Neural progenitor cell (in vitro differentiated cells): Measurements from ENCODE around the gene ZNF592. TPM values are rescaled to one million over a fixed set of nuclear protein-coding genes. Genes with fewer than 3 reads are reported as not detected.
A peak's percentile ranks its signal among the peaks of the same experiment; 100 is the strongest.

Source experiments
- DNase-seq: peaks from one replicate; pipeline ENCODE4 v3.0.0-alpha.2; 2016; ENCODE audit warnings: low spot score
- H2AFZ ChIP-seq: fragments of 200-600 bp; sonication (generic); replicated peaks from 2 replicates; pipeline ENCODE4 v1.6.1; 2016; ENCODE audit warnings: antibody characterized with exemption
- H3F3A ChIP-seq: fragments of 200-600 bp; sonication (generic); 2 replicates; pipeline ENCODE4 v1.6.1; 2016; ENCODE audit warnings: antibody characterized with exemption, low read depth
- H3K27ac ChIP-seq: fragments of 200-600 bp; sonication (generic); 2 replicates; pipeline ENCODE4 v1.5.1; 2016; ENCODE audit warnings: mild to moderate bottlenecking
- H3K27me3 ChIP-seq: fragments of 200-600 bp; sonication (generic); 2 replicates; pipeline ENCODE4 v1.6.1; 2016; ENCODE audit warnings: mild to moderate bottlenecking, moderate library complexity
- H3K36me3 ChIP-seq: fragments of 200-600 bp; sonication (generic); 2 replicates; pipeline ENCODE4 v1.5.1; 2016
- H3K4me1 ChIP-seq: fragments of 200-600 bp; sonication (generic); 2 replicates; pipeline ENCODE4 v1.6.1; 2016; ENCODE audit warnings: mixed run types
- H3K4me2 ChIP-seq: fragments of 200-600 bp; sonication (generic); 2 replicates; pipeline ENCODE4 v1.6.1; 2016
- H3K4me3 ChIP-seq: fragments of 200-600 bp; sonication (generic); 2 replicates; pipeline ENCODE4 v1.5.1; 2016
- H3K79me2 ChIP-seq: fragments of 200-600 bp; sonication (generic); 2 replicates; pipeline ENCODE4 v1.6.1; 2016; ENCODE audit warnings: low read depth
- H3K9ac ChIP-seq: fragments of 200-600 bp; sonication (generic); 2 replicates; pipeline ENCODE4 v1.6.1; 2016
- H3K9me3 ChIP-seq: fragments of 200-600 bp; sonication (generic); 2 replicates; pipeline ENCODE4 v1.5.1; 2016; ENCODE audit warnings: low read depth
- H4K20me1 ChIP-seq: fragments of 200-600 bp; sonication (generic); 2 replicates; pipeline ENCODE4 v1.6.1; 2016; ENCODE audit warnings: low read depth
- H3K27ac Mint-ChIP-seq: 3 replicates; pipeline ENCODE4 v1.8.0; 2021; ENCODE audit warnings: mixed read lengths
- H3K27me3 Mint-ChIP-seq: 2 replicates; pipeline ENCODE4 v1.8.0; 2022; ENCODE audit warnings: low read depth, mild to moderate bottlenecking, inconsistent platforms, moderate library complexity, mixed read lengths; ENCODE audit not compliant: insufficient read depth
- H3K36me3 Mint-ChIP-seq: 3 replicates; pipeline ENCODE4 v1.8.0; 2021; ENCODE audit warnings: mixed read lengths
- H3K4me1 Mint-ChIP-seq: 3 replicates; pipeline ENCODE4 v1.8.0; 2021; ENCODE audit warnings: mixed read lengths
- H3K4me3 Mint-ChIP-seq: 3 replicates; pipeline ENCODE4 v1.8.0; 2021; ENCODE audit warnings: mild to moderate bottlenecking, moderate library complexity, mixed read lengths
- H3K9me3 Mint-ChIP-seq: 3 replicates; pipeline ENCODE4 v1.8.0; 2020; ENCODE audit warnings: mixed read lengths
- EZH2 ChIP-seq: fragments of 200-600 bp; sonication (generic); IDR thresholded peaks from 2 replicates; pipeline ENCODE4 v1.6.1; 2017; ENCODE audit warnings: antibody characterized with exemption, mild to moderate bottlenecking, moderate library complexity
- EZH2phosphoT487 ChIP-seq: fragments of 200-600 bp; sonication (generic); IDR thresholded peaks from 2 replicates; pipeline ENCODE4 v1.6.1; 2017; ENCODE audit warnings: antibody characterized with exemption
- total RNA-seq: library from RNA; depleted of rRNA; stranded (reverse); fragments of >200 nt; gene quantifications from 2 replicates; pipeline ENCODE4 v1.2.3, GENCODE V29; 2015; ENCODE audit warnings: low replicate concordance
- TF ChIP-seq, protein P1 (sequence below): fragments of 200-600 bp; sonication (generic); IDR thresholded peaks from 2 replicates; pipeline ENCODE4 v1.5.1; 2017; ENCODE audit warnings: antibody characterized with exemption, mild to moderate bottlenecking

ZNF592 gene
- total RNA-seq, 1 donor from 2014 or later: 5.8 TPM

DNA sequence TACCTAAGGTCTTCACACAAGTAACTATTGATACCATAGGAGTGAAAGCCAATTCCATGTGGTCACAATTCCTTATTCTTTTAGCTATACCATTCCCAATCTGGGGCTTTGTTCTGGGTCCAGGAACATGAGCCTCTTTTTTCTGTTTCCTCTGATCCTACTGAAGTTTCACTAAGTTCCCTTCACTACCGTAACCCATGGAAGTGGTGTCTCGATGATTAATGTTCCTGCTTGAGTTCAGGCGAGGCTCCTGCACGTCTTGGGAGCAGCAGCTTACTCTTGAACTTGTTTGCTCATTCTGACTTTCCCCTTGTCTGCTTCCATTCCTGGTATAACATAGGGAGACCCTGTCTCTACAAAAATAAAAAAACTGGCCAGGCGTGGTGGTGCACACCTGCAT lies 23.6 kb downstream of the ZNF592 start:
- Histone ChIP-seq H2AFZ (no peak overlapping the region), H3K27ac (no peak overlapping the region), H3K9me3 (no peaks in the 10 kb centered on the region), H3K9ac (no peak overlapping the region), H3K36me3 (peaks cover 4% of the 10 kb centered on the region), H3K4me3 (no peak overlapping the region), H3K79me2 (peaks cover 43% of the 10 kb centered on the region), H3F3A (no peaks in the 10 kb centered on the region), H3K4me1 (no peaks in the 10 kb centered on the region), H3K27me3 (no peaks in the 10 kb centered on the region), H4K20me1 (peaks cover 8% of the 10 kb centered on the region), H3K4me2 (no peak overlapping the region)
- Mint-ChIP-seq H3K27me3 (no peaks in the 10 kb centered on the region), H3K4me3 (peak overlapping the region; percentile 44), H3K36me3 (peaks cover 28% of the 10 kb centered on the region), H3K9me3 (no peaks in the 10 kb centered on the region), H3K27ac (no peak overlapping the region), H3K4me1 (no peaks in the 10 kb centered on the region)
- no peak for DNase-seq
- TF ChIP-seq, protein P1, sequence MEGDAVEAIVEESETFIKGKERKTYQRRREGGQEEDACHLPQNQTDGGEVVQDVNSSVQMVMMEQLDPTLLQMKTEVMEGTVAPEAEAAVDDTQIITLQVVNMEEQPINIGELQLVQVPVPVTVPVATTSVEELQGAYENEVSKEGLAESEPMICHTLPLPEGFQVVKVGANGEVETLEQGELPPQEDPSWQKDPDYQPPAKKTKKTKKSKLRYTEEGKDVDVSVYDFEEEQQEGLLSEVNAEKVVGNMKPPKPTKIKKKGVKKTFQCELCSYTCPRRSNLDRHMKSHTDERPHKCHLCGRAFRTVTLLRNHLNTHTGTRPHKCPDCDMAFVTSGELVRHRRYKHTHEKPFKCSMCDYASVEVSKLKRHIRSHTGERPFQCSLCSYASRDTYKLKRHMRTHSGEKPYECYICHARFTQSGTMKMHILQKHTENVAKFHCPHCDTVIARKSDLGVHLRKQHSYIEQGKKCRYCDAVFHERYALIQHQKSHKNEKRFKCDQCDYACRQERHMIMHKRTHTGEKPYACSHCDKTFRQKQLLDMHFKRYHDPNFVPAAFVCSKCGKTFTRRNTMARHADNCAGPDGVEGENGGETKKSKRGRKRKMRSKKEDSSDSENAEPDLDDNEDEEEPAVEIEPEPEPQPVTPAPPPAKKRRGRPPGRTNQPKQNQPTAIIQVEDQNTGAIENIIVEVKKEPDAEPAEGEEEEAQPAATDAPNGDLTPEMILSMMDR: no peak
- TF ChIP-seq EZH2phosphoT487 (no peak), EZH2 (no peak)

DNA sequence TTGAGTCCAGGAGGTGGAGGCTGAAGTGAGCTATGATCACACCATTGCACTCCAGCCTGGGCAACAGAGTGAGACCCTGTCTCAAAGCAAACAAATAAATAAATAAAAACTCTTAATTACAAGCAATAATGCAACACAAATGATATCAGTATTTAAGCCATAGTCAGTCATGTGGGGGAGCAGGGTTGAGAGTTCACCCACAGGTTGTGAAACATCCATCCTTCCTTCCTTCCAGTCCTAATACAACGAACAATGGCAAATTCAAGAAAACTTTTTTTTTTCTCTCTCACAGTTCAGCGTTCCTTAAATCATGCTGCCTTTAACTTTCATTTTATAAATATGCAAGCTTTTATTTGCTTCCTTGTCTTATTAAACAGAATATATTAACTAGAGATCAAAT lies 24.1 kb downstream of the ZNF592 start:
- Mint-ChIP-seq H3K4me1 (no peaks in the 10 kb centered on the region), H3K4me3 (no peak overlapping the region), H3K9me3 (no peaks in the 10 kb centered on the region), H3K27me3 (no peaks in the 10 kb centered on the region), H3K27ac (no peak overlapping the region), H3K36me3 (peaks cover 26% of the 10 kb centered on the region)
- no peak overlapping the region for H3K9ac ChIP-seq
- H3K27me3 ChIP-seq: no peaks in the 10 kb centered on the region
- H2AFZ ChIP-seq: no peak overlapping the region
- peaks cover 8% of the 10 kb centered on the region for H4K20me1 ChIP-seq
- no peak for DNase-seq
- no peak overlapping the region for H3K4me3 ChIP-seq
- no peak overlapping the region for H3K4me2 ChIP-seq
- TF ChIP-seq EZH2phosphoT487: no peak
- TF ChIP-seq, protein P1: no peak
- no peak for TF ChIP-seq EZH2
- peaks cover 47% of the 10 kb centered on the region for H3K79me2 ChIP-seq
- H3K36me3 ChIP-seq: peaks cover 4% of the 10 kb centered on the region
- H3K27ac ChIP-seq: no peak overlapping the region
- H3K4me1 ChIP-seq: no peaks in the 10 kb centered on the region
- no peaks in the 10 kb centered on the region for H3K9me3 ChIP-seq
- no peaks in the 10 kb centered on the region for H3F3A ChIP-seq

DNA sequence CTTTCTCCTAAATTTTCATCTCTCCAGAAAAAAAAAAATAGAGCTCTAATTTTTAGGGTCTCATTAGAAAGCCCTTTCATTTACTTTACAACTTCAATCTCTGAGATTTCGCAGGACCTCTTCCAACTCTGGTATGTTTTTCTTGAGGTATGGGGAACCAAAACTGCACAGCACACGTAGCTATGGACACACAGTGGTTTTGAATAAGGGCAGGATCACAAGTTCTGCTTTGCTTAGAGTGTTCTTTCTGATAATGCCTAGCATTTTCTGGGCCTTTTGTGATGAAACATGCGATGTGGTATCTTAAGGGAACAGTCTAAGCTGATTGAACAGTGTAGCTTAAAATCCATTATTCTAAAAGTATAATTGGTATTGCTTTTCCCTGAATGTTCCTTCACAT lies 25.3 kb downstream of the ZNF592 start:
- H3K27ac ChIP-seq: no peak overlapping the region
- Mint-ChIP-seq H3K27me3 (no peaks in the 10 kb centered on the region), H3K4me1 (peaks cover under 1% of the 10 kb centered on the region), H3K27ac (no peak overlapping the region), H3K4me3 (no peak overlapping the region), H3K36me3 (peaks cover 26% of the 10 kb centered on the region), H3K9me3 (no peaks in the 10 kb centered on the region)
- peaks cover 8% of the 10 kb centered on the region for H4K20me1 ChIP-seq
- H3K27me3 ChIP-seq: no peaks in the 10 kb centered on the region
- no peak overlapping the region for H3K4me3 ChIP-seq
- H3K9me3 ChIP-seq: no peaks in the 10 kb centered on the region
- H2AFZ ChIP-seq: no peak overlapping the region
- H3K79me2 ChIP-seq: peaks cover 51% of the 10 kb centered on the region
- TF ChIP-seq, protein P1: no peak
- TF ChIP-seq EZH2 (no peak), EZH2phosphoT487 (no peak)
- H3K4me2 ChIP-seq: no peak overlapping the region
- no peak overlapping the region for H3K9ac ChIP-seq
- DNase-seq: no peak
- H3F3A ChIP-seq: no peaks in the 10 kb centered on the region
- no peaks in the 10 kb centered on the region for H3K4me1 ChIP-seq
- peaks cover 4% of the 10 kb centered on the region for H3K36me3 ChIP-seq
